ENCODE results near the gene WIPI1. TPM values are rescaled to one million over a fixed set of nuclear protein-coding genes. Genes with fewer than 3 reads are reported as not detected.

The WIPI1 gene
- total and polyA plus RNA-seq, 12 donors: 46.6 to 201 (median 116) TPM

DNA sequence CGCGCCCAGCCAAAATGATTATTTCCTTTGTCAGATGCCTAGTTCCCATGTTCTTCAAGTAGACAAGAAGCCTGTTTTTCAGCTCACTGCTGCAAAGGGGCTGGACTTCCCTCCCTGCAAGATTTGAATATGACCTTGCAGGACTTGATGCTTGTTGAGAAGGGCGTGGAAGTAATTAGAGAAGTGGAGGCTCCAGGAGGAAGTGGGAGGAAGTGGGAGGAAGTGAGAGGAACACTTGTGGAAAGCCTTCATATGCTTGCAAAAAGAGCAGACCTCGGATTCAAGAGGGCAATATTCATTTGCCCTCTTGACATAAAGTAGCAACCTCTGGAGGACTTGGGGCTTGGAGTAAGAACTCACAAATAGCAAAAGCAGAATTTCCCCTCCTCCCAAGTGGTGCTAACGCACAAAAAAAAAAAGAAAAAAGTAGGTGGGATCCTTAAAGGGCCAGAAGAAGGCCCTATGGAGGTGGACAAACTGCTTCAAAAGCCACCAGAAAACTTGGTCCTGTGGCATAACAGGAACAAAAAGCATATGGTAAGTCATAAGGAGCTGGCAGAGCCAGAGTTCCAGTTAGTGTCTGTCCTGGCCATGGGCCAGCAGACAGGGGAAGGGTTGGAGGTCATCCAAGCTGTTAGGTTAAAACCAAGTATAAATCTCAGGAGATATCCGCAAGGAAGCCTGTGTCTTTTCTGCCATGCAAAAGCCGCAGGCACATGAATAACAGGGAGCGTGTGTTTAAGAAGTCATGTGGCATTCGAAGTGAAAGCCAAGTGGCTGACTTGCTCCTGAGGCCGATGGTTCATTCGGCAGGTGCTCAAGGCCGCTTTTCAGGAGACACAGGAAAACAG is 34.3 kb upstream of the WIPI1 start:
- H3K27ac ChIP-seq: peak overlapping the region; percentile 2 to 75 (median 58)
- 33 to 37% methylated on average over 12 of the region's 12 CpGs for WGBS, 2 donors
- peak; percentile 53 to 84 (median 71) for ATAC-seq
- H3K4me1 ChIP-seq: peaks cover 19 to 58% (median 28%) of the 10 kb centered on the region in 9 donors
- DNase-seq: peak; percentile 40 to 53
- H3K4me3 ChIP-seq: peak overlapping the region in 1 of 10 donors; percentile 10
- intact Hi-C loops (cut with DNase I): no loop called here
- no peaks in the 10 kb centered on the region for H3K27me3 ChIP-seq
- H3K36me3 ChIP-seq: no peaks in the 10 kb centered on the region
- no peaks in the 10 kb centered on the region for H3K9me3 ChIP-seq
- TF ChIP-seq, protein P1, sequence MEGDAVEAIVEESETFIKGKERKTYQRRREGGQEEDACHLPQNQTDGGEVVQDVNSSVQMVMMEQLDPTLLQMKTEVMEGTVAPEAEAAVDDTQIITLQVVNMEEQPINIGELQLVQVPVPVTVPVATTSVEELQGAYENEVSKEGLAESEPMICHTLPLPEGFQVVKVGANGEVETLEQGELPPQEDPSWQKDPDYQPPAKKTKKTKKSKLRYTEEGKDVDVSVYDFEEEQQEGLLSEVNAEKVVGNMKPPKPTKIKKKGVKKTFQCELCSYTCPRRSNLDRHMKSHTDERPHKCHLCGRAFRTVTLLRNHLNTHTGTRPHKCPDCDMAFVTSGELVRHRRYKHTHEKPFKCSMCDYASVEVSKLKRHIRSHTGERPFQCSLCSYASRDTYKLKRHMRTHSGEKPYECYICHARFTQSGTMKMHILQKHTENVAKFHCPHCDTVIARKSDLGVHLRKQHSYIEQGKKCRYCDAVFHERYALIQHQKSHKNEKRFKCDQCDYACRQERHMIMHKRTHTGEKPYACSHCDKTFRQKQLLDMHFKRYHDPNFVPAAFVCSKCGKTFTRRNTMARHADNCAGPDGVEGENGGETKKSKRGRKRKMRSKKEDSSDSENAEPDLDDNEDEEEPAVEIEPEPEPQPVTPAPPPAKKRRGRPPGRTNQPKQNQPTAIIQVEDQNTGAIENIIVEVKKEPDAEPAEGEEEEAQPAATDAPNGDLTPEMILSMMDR (IDR thresholded peaks at IDR 0.05): no peak

DNA sequence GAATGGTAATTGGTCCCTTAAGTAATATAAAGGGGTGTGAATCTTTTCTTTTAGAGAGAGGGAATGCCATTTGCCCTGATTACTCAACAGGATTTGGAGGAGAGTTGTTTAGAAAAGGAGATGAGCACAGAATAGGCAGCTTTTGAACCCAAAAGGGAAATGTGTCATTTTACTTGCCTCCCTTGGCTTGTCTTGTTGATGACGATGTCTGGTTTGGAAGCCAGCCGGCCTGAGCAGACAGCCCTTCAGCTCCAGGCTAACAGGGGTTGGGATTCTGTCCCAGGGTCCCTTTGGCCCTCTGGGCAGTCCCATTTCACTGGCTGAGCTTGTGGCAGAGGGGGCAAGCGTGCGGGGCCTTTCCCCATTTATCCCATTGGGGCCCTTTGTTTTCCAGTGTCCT is 32.6 kb upstream of the WIPI1 start:
- no peak overlapping the region for H3K4me3 ChIP-seq
- no peaks in the 10 kb centered on the region for H3K27me3 ChIP-seq
- TF ChIP-seq, protein P1 (IDR thresholded peaks at IDR 0.05): no peak
- H3K36me3 ChIP-seq: no peaks in the 10 kb centered on the region
- intact Hi-C loops (cut with DNase I): no loop called here
- DNase-seq (no peak), ATAC-seq (peak in 1 of 8 donors; percentile 33)
- WGBS, 2 donors: 71 to 73% methylated on average over 4 of the region's 4 CpGs
- no peak overlapping the region for H3K27ac ChIP-seq
- H3K4me1 ChIP-seq: peaks cover 19 to 71% (median 34%) of the 10 kb centered on the region in 9 donors
- no peaks in the 10 kb centered on the region for H3K9me3 ChIP-seq

DNA sequence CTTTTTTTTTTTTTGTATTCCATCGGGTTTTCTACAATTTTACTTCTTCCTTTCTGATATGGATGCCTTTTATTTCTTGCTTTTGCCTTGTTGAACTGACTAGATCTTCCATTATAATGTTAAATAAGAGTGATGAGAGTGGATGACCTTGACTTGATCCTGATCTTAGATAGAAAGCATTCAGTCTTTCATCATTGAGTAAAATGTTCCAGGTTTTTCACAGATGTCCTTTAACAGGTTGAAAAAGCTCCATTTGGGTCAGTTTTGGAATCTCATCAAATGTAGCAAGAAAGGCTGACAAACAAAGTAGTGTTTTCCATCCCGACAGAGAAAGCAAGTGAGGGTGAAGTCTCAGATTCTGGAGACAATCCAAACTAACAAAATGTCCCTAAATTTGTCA is 27.2 kb upstream of the WIPI1 start:
- H3K27ac ChIP-seq: peak overlapping the region in 4 of 10 donors; percentile 1 to 52 (median 18)
- H3K9me3 ChIP-seq: peaks cover 0 to 6% (median 0%) of the 10 kb centered on the region in 11 donors
- H3K36me3 ChIP-seq: no peaks in the 10 kb centered on the region
- intact Hi-C loops (cut with DNase I): no loop called here
- no peak for DNase-seq
- H3K4me3 ChIP-seq: no peak overlapping the region
- peaks cover 0 to 34% (median 3%) of the 10 kb centered on the region in 9 donors for H3K4me1 ChIP-seq
- 54 to 74% methylated on average over 2 of the region's 2 CpGs for WGBS, 2 donors
- no peak for ATAC-seq
- no peaks in the 10 kb centered on the region for H3K27me3 ChIP-seq
- TF ChIP-seq, protein P1 (IDR thresholded peaks at IDR 0.05): no peak

DNA sequence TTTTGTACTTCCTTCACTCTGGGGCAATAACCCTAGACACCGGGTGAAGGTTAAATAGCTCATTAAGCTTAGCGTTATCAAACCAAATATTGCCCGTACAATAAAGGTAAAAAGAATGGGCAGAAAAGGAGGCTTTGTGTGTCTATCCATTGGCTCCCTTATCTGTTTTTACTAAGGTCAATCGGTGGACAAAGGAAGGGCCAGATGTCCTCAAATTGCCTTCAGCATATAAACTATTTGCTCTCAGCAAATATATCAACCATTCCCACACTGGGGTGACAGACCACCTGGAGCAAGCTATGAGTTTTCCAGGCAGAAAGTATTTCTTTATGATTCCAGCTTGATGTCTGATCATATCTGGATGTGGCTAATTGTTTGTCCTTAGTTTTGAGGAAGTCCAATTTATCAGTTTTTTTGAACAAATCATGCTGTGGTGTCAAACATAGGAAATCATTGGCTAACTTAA is 25.3 kb upstream of the WIPI1 start:
- no peaks in the 10 kb centered on the region for H3K36me3 ChIP-seq
- no peak overlapping the region for H3K4me3 ChIP-seq
- no peak overlapping the region for H3K27ac ChIP-seq
- TF ChIP-seq, protein P1 (IDR thresholded peaks at IDR 0.05): no peak
- WGBS, 2 donors: 69 to 77% methylated on average over 4 of the region's 4 CpGs
- intact Hi-C loops (cut with DNase I): no loop called here
- H3K27me3 ChIP-seq: no peaks in the 10 kb centered on the region
- H3K4me1 ChIP-seq: peaks cover 0 to 23% (median 3%) of the 10 kb centered on the region in 9 donors
- H3K9me3 ChIP-seq: peaks cover 0 to 8% (median 0%) of the 10 kb centered on the region in 11 donors
- DNase-seq: no peak
- no peak for ATAC-seq

Data from heart right ventricle (tissue), 16 donors.